Measurements from ENCODE around the gene SHC1. TPM values are rescaled to one million over a fixed set of nuclear protein-coding genes. Genes with fewer than 3 reads are reported as not detected.
A peak's percentile ranks its signal among the peaks of the same experiment; 100 is the strongest.

SHC1 gene
- polyA plus RNA-seq, 1 of the 3 experiments (the other 2 are of a cell fraction) = 338 TPM

DNA sequence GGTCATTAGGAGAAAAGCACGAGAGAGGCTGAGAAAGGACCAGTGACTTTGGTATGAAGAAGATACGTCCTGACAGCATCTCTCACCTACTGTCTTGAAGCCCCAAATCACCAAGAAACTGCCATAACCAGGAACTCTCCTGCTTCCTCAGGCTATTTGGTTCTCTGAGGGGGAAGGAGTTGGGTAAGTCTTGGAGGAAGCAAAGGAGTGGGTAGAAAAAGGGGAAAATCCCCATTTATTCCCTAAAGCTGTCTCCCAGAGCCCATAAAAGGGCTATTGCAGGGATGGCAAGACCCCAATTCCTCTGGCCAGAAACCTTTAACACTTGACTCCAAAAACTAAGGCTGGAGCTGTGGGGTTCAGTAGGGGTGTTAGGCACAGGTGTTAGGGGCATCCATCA lies 12.5 kb downstream of the SHC1 start:
- Histone ChIP-seq H3K9me2 (no peaks in the 10 kb centered on the region), H3K27ac (ENCODE audit: low read depth in 2 of 2, low read length in 1 of 2) (0 out of 4 replicates have a peak overlapping the region, but pooled peaks of 1 of the 2 experiments have one; percentile 5), H2AFZ (ENCODE audit: low read depth) (no peak overlapping the region), H3K9me3 (no peaks in the 10 kb centered on the region), H4K20me1 (ENCODE audit: insufficient read depth) (no peaks in the 10 kb centered on the region), H3K4me2 (no peak overlapping the region), H3K27me3 (ENCODE audit: insufficient read depth) (no peaks in the 10 kb centered on the region), H3K79me2 (ENCODE audit: insufficient read depth) (peaks cover 22% of the 10 kb centered on the region), H3K4me1 (ENCODE audit: control insufficient read depth in 1 of 2, insufficient read depth in 2 of 2, low read depth in 1 of 2, low read length in 1 of 2) (peaks cover 2 to 51% of the 10 kb centered on the region in 2 experiments; a peak in 3 of 4 replicates), H3K4me3 (ENCODE audit: low read depth in 2 of 2, low read length in 1 of 2) (no peak overlapping the region), H3K36me3 (replicated peaks in 1 of 2; ENCODE audit: control insufficient read depth in 1 of 2, insufficient read depth in 2 of 2, low read length in 1 of 2) (peaks cover 0 to 29% of the 10 kb centered on the region in 2 experiments), H3K9ac (no peak overlapping the region), H3F3A (replicated peaks; ENCODE audit: insufficient read depth) (peaks cover 15% of the 10 kb centered on the region)
- no peak for DNase-seq
- WGBS (ENCODE audit: low lambda C conversion rate) = 96% methylated on average over 2 of the region's 2 CpGs
- POLR2A ChIA-PET = no interaction called here
- TF ChIP-seq, protein P1, sequence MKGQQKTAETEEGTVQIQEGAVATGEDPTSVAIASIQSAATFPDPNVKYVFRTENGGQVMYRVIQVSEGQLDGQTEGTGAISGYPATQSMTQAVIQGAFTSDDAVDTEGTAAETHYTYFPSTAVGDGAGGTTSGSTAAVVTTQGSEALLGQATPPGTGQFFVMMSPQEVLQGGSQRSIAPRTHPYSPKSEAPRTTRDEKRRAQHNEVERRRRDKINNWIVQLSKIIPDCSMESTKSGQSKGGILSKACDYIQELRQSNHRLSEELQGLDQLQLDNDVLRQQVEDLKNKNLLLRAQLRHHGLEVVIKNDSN (IDR thresholded peaks at IDR 0.05; ENCODE audit: borderline replicate concordance, low read depth) = no peak
- TF ChIP-seq GABPA (IDR thresholded peaks at IDR 0.05; ENCODE audit: low read depth) = no peak
- no peak for TF ChIP-seq EP300 (IDR thresholded peaks at IDR 0.05; ENCODE audit: borderline replicate concordance in 1 of 2, low read depth in 1 of 2, low read length in 1 of 2)
- no peak for TF ChIP-seq RXRA (IDR thresholded peaks at IDR 0.05; ENCODE audit: borderline replicate concordance, low read depth)
- TF ChIP-seq, protein P2, sequence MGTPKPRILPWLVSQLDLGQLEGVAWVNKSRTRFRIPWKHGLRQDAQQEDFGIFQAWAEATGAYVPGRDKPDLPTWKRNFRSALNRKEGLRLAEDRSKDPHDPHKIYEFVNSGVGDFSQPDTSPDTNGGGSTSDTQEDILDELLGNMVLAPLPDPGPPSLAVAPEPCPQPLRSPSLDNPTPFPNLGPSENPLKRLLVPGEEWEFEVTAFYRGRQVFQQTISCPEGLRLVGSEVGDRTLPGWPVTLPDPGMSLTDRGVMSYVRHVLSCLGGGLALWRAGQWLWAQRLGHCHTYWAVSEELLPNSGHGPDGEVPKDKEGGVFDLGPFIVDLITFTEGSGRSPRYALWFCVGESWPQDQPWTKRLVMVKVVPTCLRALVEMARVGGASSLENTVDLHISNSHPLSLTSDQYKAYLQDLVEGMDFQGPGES (IDR thresholded peaks at IDR 0.05; ENCODE audit: low read depth, low read length) = no peak
- no peak for TF ChIP-seq NRF1 (IDR thresholded peaks at IDR 0.05; ENCODE audit: low read depth, low read length)
- TF ChIP-seq, protein P3, sequence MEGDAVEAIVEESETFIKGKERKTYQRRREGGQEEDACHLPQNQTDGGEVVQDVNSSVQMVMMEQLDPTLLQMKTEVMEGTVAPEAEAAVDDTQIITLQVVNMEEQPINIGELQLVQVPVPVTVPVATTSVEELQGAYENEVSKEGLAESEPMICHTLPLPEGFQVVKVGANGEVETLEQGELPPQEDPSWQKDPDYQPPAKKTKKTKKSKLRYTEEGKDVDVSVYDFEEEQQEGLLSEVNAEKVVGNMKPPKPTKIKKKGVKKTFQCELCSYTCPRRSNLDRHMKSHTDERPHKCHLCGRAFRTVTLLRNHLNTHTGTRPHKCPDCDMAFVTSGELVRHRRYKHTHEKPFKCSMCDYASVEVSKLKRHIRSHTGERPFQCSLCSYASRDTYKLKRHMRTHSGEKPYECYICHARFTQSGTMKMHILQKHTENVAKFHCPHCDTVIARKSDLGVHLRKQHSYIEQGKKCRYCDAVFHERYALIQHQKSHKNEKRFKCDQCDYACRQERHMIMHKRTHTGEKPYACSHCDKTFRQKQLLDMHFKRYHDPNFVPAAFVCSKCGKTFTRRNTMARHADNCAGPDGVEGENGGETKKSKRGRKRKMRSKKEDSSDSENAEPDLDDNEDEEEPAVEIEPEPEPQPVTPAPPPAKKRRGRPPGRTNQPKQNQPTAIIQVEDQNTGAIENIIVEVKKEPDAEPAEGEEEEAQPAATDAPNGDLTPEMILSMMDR (IDR thresholded peaks at IDR 0.05) = no peak
- no peak for TF ChIP-seq SIN3A (IDR thresholded peaks at IDR 0.05; ENCODE audit: borderline replicate concordance, low read depth, low read length)
- TF ChIP-seq, protein P4, sequence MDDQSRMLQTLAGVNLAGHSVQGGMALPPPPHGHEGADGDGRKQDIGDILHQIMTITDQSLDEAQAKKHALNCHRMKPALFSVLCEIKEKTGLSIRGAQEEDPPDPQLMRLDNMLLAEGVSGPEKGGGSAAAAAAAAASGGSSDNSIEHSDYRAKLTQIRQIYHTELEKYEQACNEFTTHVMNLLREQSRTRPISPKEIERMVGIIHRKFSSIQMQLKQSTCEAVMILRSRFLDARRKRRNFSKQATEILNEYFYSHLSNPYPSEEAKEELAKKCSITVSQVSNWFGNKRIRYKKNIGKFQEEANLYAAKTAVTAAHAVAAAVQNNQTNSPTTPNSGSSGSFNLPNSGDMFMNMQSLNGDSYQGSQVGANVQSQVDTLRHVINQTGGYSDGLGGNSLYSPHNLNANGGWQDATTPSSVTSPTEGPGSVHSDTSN (IDR thresholded peaks at IDR 0.05) = no peak
- TF ChIP-seq, protein P5, sequence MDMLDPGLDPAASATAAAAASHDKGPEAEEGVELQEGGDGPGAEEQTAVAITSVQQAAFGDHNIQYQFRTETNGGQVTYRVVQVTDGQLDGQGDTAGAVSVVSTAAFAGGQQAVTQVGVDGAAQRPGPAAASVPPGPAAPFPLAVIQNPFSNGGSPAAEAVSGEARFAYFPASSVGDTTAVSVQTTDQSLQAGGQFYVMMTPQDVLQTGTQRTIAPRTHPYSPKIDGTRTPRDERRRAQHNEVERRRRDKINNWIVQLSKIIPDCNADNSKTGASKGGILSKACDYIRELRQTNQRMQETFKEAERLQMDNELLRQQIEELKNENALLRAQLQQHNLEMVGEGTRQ (IDR thresholded peaks at IDR 0.05; ENCODE audit: borderline replicate concordance, low read depth, low read length) = no peak
- CTCF ChIA-PET = interaction anchor here (1.7 to 37.5 kb wide), 2 partner anchors 40 to 103 kb away, joined by 4 to 640 read pairs; partner anchors contain the start of genes LENEP and ZBTB7B

Data from SK-N-SH (cell line).